GM18868 (cell line): Measurements from ENCODE around the gene PTPN11.
"Not testable (repeated sequence)": the region's sequence is repeated elsewhere in the genome, so short reads cannot be mapped to it uniquely, and the experiment has no call there.

Experiments used
- ATAC-seq: cut with Tn5 transposase; IDR thresholded peaks from one replicate; pipeline ENCODE4 v1.9.1; 2021; ENCODE audit warnings: mild to moderate bottlenecking, moderate library complexity; ENCODE audit not compliant: unreplicated experiment

The PTPN11 gene

GRCh38 chr12:112513471-112513870 lies 94.7 kb downstream of the PTPN11 start:
- no peak for ATAC-seq

GRCh38 chr12:112514456-112514855 lies 95.7 kb downstream of the PTPN11 start:
- ATAC-seq = no peak

GRCh38 chr12:112514926-112515642 lies 96.3 kb downstream of the PTPN11 start:
- ATAC-seq = no peak

GRCh38 chr12:112515868-112516267 lies 97.1 kb downstream of the PTPN11 start:
- ATAC-seq = no peak

GRCh38 chr12:112517730-112518364 lies 99.1 kb downstream of the PTPN11 start:
- ATAC-seq = no peak

GRCh38 chr12:112518365-112518735 lies 99.6 kb downstream of the PTPN11 start:
- ATAC-seq = no peak

GRCh38 chr12:112519841-112520340 lies 101.1 kb downstream of the PTPN11 start:
- not testable (repeated sequence) for ATAC-seq

GRCh38 chr12:112523856-112524255 lies 105.1 kb downstream of the PTPN11 start:
- ATAC-seq = no peak

- no peak for ATAC-seq
These were observed 105.5 kb downstream of the PTPN11 start for GRCh38 chr12:112524269-112524668.

- no peak for ATAC-seq
These were observed 106.1 kb downstream of the PTPN11 start for GRCh38 chr12:112524676-112525425.

- ATAC-seq = no peak
These were observed 106.7 kb downstream of the PTPN11 start for GRCh38 chr12:112525426-112525809.

- no peak for ATAC-seq
These were observed 108.3 kb downstream of the PTPN11 start for GRCh38 chr12:112527082-112527481.

GRCh38 chr12:112527501-112527900 lies 108.8 kb downstream of the PTPN11 start:
- no peak for ATAC-seq

GRCh38 chr12:112528521-112528920 lies 109.8 kb downstream of the PTPN11 start:
- no peak for ATAC-seq

GRCh38 chr12:112530941-112531340 lies 112.2 kb downstream of the PTPN11 start:
- no peak for ATAC-seq

- no peak for ATAC-seq
These were observed 113.4 kb downstream of the PTPN11 start for GRCh38 chr12:112532106-112532505.

- no peak for ATAC-seq
These were observed 114.8 kb downstream of the PTPN11 start for GRCh38 chr12:112533528-112533927.

- no peak for ATAC-seq
These were observed 116.3 kb downstream of the PTPN11 start for GRCh38 chr12:112535017-112535416.

- no peak for ATAC-seq
These were observed 117.1 kb downstream of the PTPN11 start for GRCh38 chr12:112535637-112536366.

- no peak for ATAC-seq
These were observed 117.6 kb downstream of the PTPN11 start for GRCh38 chr12:112536367-112536730.

GRCh38 chr12:112537710-112538396 lies 119.1 kb downstream of the PTPN11 start:
- ATAC-seq = no peak
